HG03457 (cell line): ENCODE measurements around the gene CACNA1S.

Experiments used
- ATAC-seq: cut with Tn5 transposase; IDR thresholded peaks from one replicate; pipeline ENCODE4 v1.9.1; 2021; ENCODE audit warnings: moderate number of reproducible peaks; ENCODE audit not compliant: unreplicated experiment

The CACNA1S gene

DNA sequence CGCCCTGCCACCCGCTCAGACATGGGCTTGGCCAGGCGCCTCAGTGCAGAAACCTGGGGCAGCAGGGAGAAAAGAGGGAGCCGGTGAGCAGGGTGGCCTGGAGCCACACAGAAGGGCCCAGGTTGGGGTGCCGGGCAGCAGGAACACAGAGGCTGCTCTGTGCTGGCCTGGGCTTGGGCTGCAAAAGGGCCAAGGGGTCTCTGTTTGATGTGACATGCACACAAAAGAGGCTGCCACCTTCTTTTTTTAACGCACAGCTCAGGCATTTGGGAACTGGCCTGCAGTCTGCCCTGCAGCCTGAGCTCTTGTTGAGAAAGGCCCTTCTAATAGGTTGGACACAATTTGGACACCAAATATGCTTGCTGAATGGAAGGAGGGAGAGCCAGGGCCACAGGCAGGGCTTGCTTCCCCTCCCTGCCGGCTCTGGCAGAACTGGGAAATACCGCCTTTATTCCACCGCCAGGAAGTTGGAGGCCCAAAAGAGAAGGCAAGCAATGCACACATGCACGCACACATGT, 121.1 kb downstream of the CACNA1S start:
- no peak for ATAC-seq

DNA sequence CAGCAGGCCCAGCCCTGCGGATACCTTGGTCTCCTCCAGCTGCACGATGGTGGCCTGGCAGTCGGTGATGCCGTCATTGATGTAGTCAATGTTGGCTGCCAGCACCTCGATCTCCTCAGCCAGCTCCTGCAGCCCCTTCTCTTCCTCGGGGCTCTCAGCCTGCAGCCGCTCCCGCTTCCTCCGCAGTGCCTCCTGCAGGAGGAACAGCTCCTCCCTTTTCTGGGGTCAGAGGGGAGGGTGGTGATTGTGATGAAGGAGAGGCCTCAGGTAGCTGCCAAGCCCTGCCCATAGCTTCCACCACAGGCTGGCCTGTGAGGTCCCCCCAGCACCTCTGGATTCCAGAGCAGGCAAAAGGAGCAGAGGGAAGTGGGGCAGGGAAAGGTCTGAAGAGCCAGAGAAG, 122.1 kb downstream of the CACNA1S start:
- no peak for ATAC-seq
